Measurements from ENCODE around the gene INHBB. TPM values are rescaled to one million over a fixed set of nuclear protein-coding genes. Genes with fewer than 3 reads are reported as not detected.

INHBB gene
- total RNA-seq, 4 donors from 2014 or later = 0.20 to 1.1 (median 0.41) TPM; not detected in 1

DNA sequence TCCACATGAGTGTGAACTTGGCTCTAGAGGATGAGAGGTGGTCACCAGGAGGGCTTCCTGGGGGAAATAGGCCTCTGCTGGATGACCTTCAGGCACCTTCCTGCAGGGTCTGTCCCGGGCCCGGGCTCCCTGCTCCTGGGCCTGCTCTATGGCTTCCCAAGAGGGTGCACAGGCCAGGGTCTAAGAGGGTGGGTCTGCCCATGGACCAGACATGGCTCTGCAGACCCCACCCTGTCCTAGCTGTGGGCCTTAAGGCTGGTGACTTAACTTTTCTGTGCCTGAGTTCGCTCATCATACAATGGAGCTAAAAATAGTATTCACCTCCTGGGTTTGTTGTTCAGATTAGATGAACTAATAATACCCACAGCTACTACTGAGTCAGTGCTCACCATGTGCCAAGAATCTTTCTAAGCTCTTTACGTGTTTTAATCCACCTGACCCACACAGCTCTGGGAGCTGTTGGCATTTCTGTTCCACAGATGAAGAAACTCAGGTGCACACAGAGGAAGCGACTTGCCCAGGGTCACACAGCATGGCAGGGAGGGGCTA is 14.4 kb downstream of the INHBB start:
- no peaks in the 10 kb centered on the region for H3K4me1 ChIP-seq
- TF ChIP-seq EP300 (IDR thresholded peaks at IDR 0.05; ENCODE audit: low read depth) (no peak), POLR2A (IDR thresholded peaks at IDR 0.05) (no peak), CTCF (IDR thresholded peaks at IDR 0.05) (no peak), POLR2AphosphoS5 (IDR thresholded peaks at IDR 0.05) (no peak)
- WGBS, 2 donors (ENCODE audit: low coverage in 1 of 2) = 40 to 82% methylated on average over 1 to 5 of the region's 5 CpGs

GRCh38 chr2:120362926-120363325 is 17.0 kb downstream of the INHBB start:
- no peaks in the 10 kb centered on the region for H3K27me3 ChIP-seq
- DNase-seq = no peak
- no peak overlapping the region for H3K4me3 ChIP-seq
- H3K4me1 ChIP-seq = no peaks in the 10 kb centered on the region
- H3K27ac ChIP-seq = no peak overlapping the region
- 90 to 96% methylated on average over 3 to 10 of the region's 11 CpGs for WGBS, 2 donors (ENCODE audit: low coverage in 1 of 2)
- in situ Hi-C loops (cut with MboI; ENCODE audit: low pct_ligation_motif_present in 1 of 4, low pct_unique_long_range_greater_than_20kb in 1 of 4, low sequenced_read_pairs in 3 of 4) (no loop called here), intact Hi-C loops (cut with DNase I; ENCODE audit: low total_unique reads) (no loop called here)
- H3K36me3 ChIP-seq = no peaks in the 10 kb centered on the region
- no peaks in the 10 kb centered on the region for H3K9me3 ChIP-seq
- TF ChIP-seq POLR2AphosphoS5 (IDR thresholded peaks at IDR 0.05) (no peak), EP300 (IDR thresholded peaks at IDR 0.05; ENCODE audit: low read depth) (no peak), CTCF (IDR thresholded peaks at IDR 0.05) (no peak), POLR2A (IDR thresholded peaks at IDR 0.05) (no peak)

More for the DNA sequence above, 14.4 kb downstream of the INHBB start:
- Histone ChIP-seq H3K4me3 (no peak overlapping the region), H3K36me3 (no peaks in the 10 kb centered on the region), H3K27ac (no peak overlapping the region), H3K27me3 (peaks cover 8% of the 10 kb centered on the region), H3K9me3 (no peaks in the 10 kb centered on the region)
- intact Hi-C loops (cut with DNase I; ENCODE audit: low total_unique reads) (no loop called here), in situ Hi-C loops (cut with MboI; ENCODE audit: low pct_ligation_motif_present in 1 of 4, low pct_unique_long_range_greater_than_20kb in 1 of 4, low sequenced_read_pairs in 3 of 4) (no loop called here)
- no peak for DNase-seq

GRCh38 chr2:120365236-120365793 is 19.4 kb downstream of the INHBB start:
- Histone ChIP-seq H3K4me1 (no peaks in the 10 kb centered on the region), H3K27ac (no peak overlapping the region), H3K36me3 (no peaks in the 10 kb centered on the region), H3K9me3 (no peaks in the 10 kb centered on the region), H3K4me3 (no peak overlapping the region), H3K27me3 (no peaks in the 10 kb centered on the region)
- intact Hi-C loops (cut with DNase I; ENCODE audit: low total_unique reads) (no loop called here), in situ Hi-C loops (cut with MboI; ENCODE audit: low pct_ligation_motif_present in 1 of 4, low pct_unique_long_range_greater_than_20kb in 1 of 4, low sequenced_read_pairs in 3 of 4) (no loop called here)
- no peak for DNase-seq
- no peak for TF ChIP-seq POLR2AphosphoS5 (IDR thresholded peaks at IDR 0.05)
- TF ChIP-seq POLR2A (IDR thresholded peaks at IDR 0.05) = no peak
- no peak for TF ChIP-seq EP300 (IDR thresholded peaks at IDR 0.05; ENCODE audit: low read depth)
- no peak for TF ChIP-seq CTCF (IDR thresholded peaks at IDR 0.05)
- 60 to 78% methylated on average over 2 to 13 of the region's 13 CpGs for WGBS, 2 donors (ENCODE audit: low coverage in 1 of 2)

GRCh38 chr2:120366698-120367097 is 20.8 kb downstream of the INHBB start:
- intact Hi-C loops (cut with DNase I; ENCODE audit: low total_unique reads) = no loop called here
- Histone ChIP-seq H3K27ac (no peak overlapping the region), H3K36me3 (no peaks in the 10 kb centered on the region), H3K27me3 (no peaks in the 10 kb centered on the region), H3K9me3 (no peaks in the 10 kb centered on the region), H3K4me1 (no peaks in the 10 kb centered on the region), H3K4me3 (no peak overlapping the region)
- WGBS, 2 donors (ENCODE audit: low coverage in 1 of 2) = 54 to 79% methylated on average over 5 to 10 of the region's 11 CpGs
- in situ Hi-C loops (cut with MboI; ENCODE audit: low pct_ligation_motif_present in 1 of 4, low pct_unique_long_range_greater_than_20kb in 1 of 4, low sequenced_read_pairs in 3 of 4) = no loop called here
- no peak for DNase-seq
- TF ChIP-seq EP300 (IDR thresholded peaks at IDR 0.05; ENCODE audit: low read depth) (no peak), POLR2A (IDR thresholded peaks at IDR 0.05) (no peak), CTCF (IDR thresholded peaks at IDR 0.05) (no peak), POLR2AphosphoS5 (IDR thresholded peaks at IDR 0.05) (no peak)

All from transverse colon (tissue), 4 donors.